ACC112 (cell line): ENCODE measurements around the gene SCP2.
"Not testable (repeated sequence)": the region's sequence is repeated elsewhere in the genome, so short reads cannot be mapped to it uniquely, and the experiment has no call there.

ENCODE experiments used
- H2AFZ ChIP-seq: fragments of 200-600 bp; sonication (generic); one replicate; pipeline ENCODE4 v1.6.0; 2017; ENCODE audit warnings: antibody characterized with exemption, low read length; ENCODE audit not compliant: unreplicated experiment
- H3K27ac ChIP-seq: fragments of 200-600 bp; sonication (generic); 2 replicates; pipeline ENCODE4 v1.5.1; 2014; ENCODE audit warnings: low read depth, mild to moderate bottlenecking, antibody characterized with exemption, low read length, moderate library complexity
- H3K27me3 ChIP-seq: fragments of 200-600 bp; sonication (generic); 2 replicates; pipeline ENCODE4 v1.6.1; 2014; ENCODE audit warnings: mild to moderate bottlenecking, antibody characterized with exemption, low read length, moderate library complexity, mixed read lengths; ENCODE audit not compliant: insufficient read depth
- H3K36me3 ChIP-seq: fragments of 200-600 bp; sonication (generic); 2 replicates; pipeline ENCODE4 v1.6.1; 2016; ENCODE audit warnings: mild to moderate bottlenecking, antibody characterized with exemption, low read length, moderate library complexity, mixed read lengths; ENCODE audit not compliant: insufficient read depth
- H3K4me1 ChIP-seq: fragments of 200-600 bp; sonication (generic); one replicate; pipeline ENCODE4 v1.6.1; 2016; ENCODE audit warnings: low read length, mixed read lengths; ENCODE audit not compliant: insufficient read depth, unreplicated experiment, control insufficient read depth
- H3K4me3 ChIP-seq: fragments of 200-600 bp; sonication (generic); 2 replicates; pipeline ENCODE4 v1.5.1; 2014; ENCODE audit warnings: mild to moderate bottlenecking, low read depth, low read length
- H3K79me2 ChIP-seq: fragments of 200-600 bp; sonication (generic); one replicate; pipeline ENCODE4 v1.6.0; 2016; ENCODE audit warnings: low read length; ENCODE audit not compliant: control insufficient read depth, unreplicated experiment, insufficient read depth

SCP2 gene

GRCh38 chr1:52969234-52969633, 42.2 kb downstream of the SCP2 start:
- H2AFZ ChIP-seq, H3K27me3 ChIP-seq, H3K4me3 ChIP-seq, H3K27ac ChIP-seq, H3K36me3 ChIP-seq, H3K4me1 ChIP-seq, H3K79me2 ChIP-seq: not testable (repeated sequence)

GRCh38 chr1:52970149-52970548, 43.1 kb downstream of the SCP2 start:
- no peak overlapping the region for H3K27ac ChIP-seq
- no peak overlapping the region for H2AFZ ChIP-seq
- H3K4me1 ChIP-seq, result no peaks in the 10 kb centered on the region
- H3K36me3 ChIP-seq, result no peaks in the 10 kb centered on the region
- no peaks in the 10 kb centered on the region for H3K27me3 ChIP-seq
- H3K79me2 ChIP-seq, result no peaks in the 10 kb centered on the region
- H3K4me3 ChIP-seq, result no peak overlapping the region

GRCh38 chr1:52973841-52974240, 46.8 kb downstream of the SCP2 start:
- no peaks in the 10 kb centered on the region for H3K4me1 ChIP-seq
- H2AFZ ChIP-seq, result no peak overlapping the region
- no peaks in the 10 kb centered on the region for H3K36me3 ChIP-seq
- no peaks in the 10 kb centered on the region for H3K27me3 ChIP-seq
- H3K4me3 ChIP-seq, result no peak overlapping the region
- H3K27ac ChIP-seq, result no peak overlapping the region
- no peaks in the 10 kb centered on the region for H3K79me2 ChIP-seq

GRCh38 chr1:52976183-52977035, 49.3 kb downstream of the SCP2 start:
- Histone ChIP-seq H3K4me1 (no peaks in the 10 kb centered on the region), H3K4me3 (no peak overlapping the region), H3K27ac (no peak overlapping the region), H3K27me3 (no peaks in the 10 kb centered on the region), H2AFZ (no peak overlapping the region), H3K36me3 (no peaks in the 10 kb centered on the region), H3K79me2 (no peaks in the 10 kb centered on the region)

- no peak overlapping the region for H3K27ac ChIP-seq
- no peaks in the 10 kb centered on the region for H3K27me3 ChIP-seq
- no peaks in the 10 kb centered on the region; the same call in 1 of the 2 replicates for H3K36me3 ChIP-seq
- H3K4me1 ChIP-seq, result no peaks in the 10 kb centered on the region
- H3K4me3 ChIP-seq, result no peak overlapping the region
- no peaks in the 10 kb centered on the region for H3K79me2 ChIP-seq
- H2AFZ ChIP-seq, result no peak overlapping the region
These were observed 51.0 kb downstream of the SCP2 start for GRCh38 chr1:52978045-52978444.

GRCh38 chr1:52992733-52993132, 65.7 kb downstream of the SCP2 start:
- H3K27me3 ChIP-seq, H3K4me1 ChIP-seq, H3K79me2 ChIP-seq, H3K36me3 ChIP-seq, H3K27ac ChIP-seq, H3K4me3 ChIP-seq, H2AFZ ChIP-seq: not testable (repeated sequence)

- no peaks in the 10 kb centered on the region for H3K79me2 ChIP-seq
- no peak overlapping the region for H3K4me3 ChIP-seq
- no peaks in the 10 kb centered on the region for H3K27me3 ChIP-seq
- H3K4me1 ChIP-seq, result no peaks in the 10 kb centered on the region
- no peaks in the 10 kb centered on the region for H3K36me3 ChIP-seq
- no peak overlapping the region for H3K27ac ChIP-seq
- no peak overlapping the region for H2AFZ ChIP-seq
These were observed 67.6 kb downstream of the SCP2 start for GRCh38 chr1:52994656-52995055.

- H2AFZ ChIP-seq, result no peak overlapping the region
- no peaks in the 10 kb centered on the region for H3K79me2 ChIP-seq
- H3K27me3 ChIP-seq, result no peaks in the 10 kb centered on the region
- no peak overlapping the region for H3K4me3 ChIP-seq
- no peak overlapping the region for H3K27ac ChIP-seq
- no peaks in the 10 kb centered on the region for H3K36me3 ChIP-seq
- H3K4me1 ChIP-seq, result no peaks in the 10 kb centered on the region
These were observed 69.6 kb downstream of the SCP2 start for GRCh38 chr1:52996653-52997052.

GRCh38 chr1:53001128-53001527, 74.1 kb downstream of the SCP2 start:
- peaks cover 5% of the 10 kb centered on the region; the same call in 1 of the 2 replicates for H3K36me3 ChIP-seq
- H3K4me3 ChIP-seq, result no peak overlapping the region
- H2AFZ ChIP-seq, result no peak overlapping the region
- H3K27ac ChIP-seq, result no peak overlapping the region
- H3K27me3 ChIP-seq, result no peaks in the 10 kb centered on the region
- H3K79me2 ChIP-seq, result no peaks in the 10 kb centered on the region
- H3K4me1 ChIP-seq, result no peaks in the 10 kb centered on the region

- H3K27me3 ChIP-seq, H3K4me3 ChIP-seq, H3K4me1 ChIP-seq, H2AFZ ChIP-seq, H3K36me3 ChIP-seq, H3K27ac ChIP-seq, H3K79me2 ChIP-seq: not testable (repeated sequence)
These were observed 79.5 kb downstream of the SCP2 start for GRCh38 chr1:53006612-53007011.

GRCh38 chr1:53010247-53010646, 83.2 kb downstream of the SCP2 start:
- not testable (repeated sequence) for H3K36me3 ChIP-seq, H3K27ac ChIP-seq, H3K4me1 ChIP-seq, H3K27me3 ChIP-seq, H3K4me3 ChIP-seq, H2AFZ ChIP-seq, H3K79me2 ChIP-seq
